ENCODE results near the gene TGFBR2.

GRCh38 chr3:30642849-30643361 lies 36.5 kb downstream of the TGFBR2 start:
- TF ChIP-seq CTCF (conservative IDR thresholded peaks at IDR 0.05; ENCODE audit: low read depth in 2 of 2) = no peak
- no peak for TF ChIP-seq NANOG (IDR thresholded peaks at IDR 0.05; ENCODE audit: borderline replicate concordance)
- no peak for TF ChIP-seq POLR2AphosphoS5 (IDR thresholded peaks at IDR 0.05; ENCODE audit: low read depth)
- no peak for TF ChIP-seq REST (IDR thresholded peaks at IDR 0.05; ENCODE audit: unreplicated experiment)

Measured in GM23338 (cell line).